ENCODE results near the gene GHITM.
"Not testable (repeated sequence)": the region's sequence is repeated elsewhere in the genome, so short reads cannot be mapped to it uniquely, and the experiment has no call there.

The GHITM gene

GRCh38 chr10:84176836-84177474 lies 37.6 kb downstream of the GHITM start:
- no peak for DNase-seq

GRCh38 chr10:84177541-84178141 lies 38.3 kb downstream of the GHITM start:
- no peak for DNase-seq

DNA sequence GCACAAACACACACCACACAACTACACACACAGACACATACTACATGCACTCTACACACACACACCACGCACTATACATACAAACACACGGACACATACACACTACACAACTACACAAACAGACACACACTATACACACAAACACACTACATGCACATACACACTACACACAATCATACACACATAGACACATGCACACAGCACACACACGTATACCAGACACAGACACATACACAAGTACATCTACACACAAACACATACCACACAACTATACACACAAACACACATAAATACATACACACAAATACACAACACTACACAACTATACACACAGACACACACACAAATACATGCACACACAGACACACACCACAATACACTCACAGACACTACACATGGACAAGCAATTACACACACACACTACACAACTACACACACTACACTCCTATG lies 38.9 kb downstream of the GHITM start:
- no peak for DNase-seq

- DNase-seq = peak; percentile 53
Measured at GRCh38 chr10:84179059-84179710, 39.9 kb downstream of the GHITM start.

GRCh38 chr10:84180386-84180785 lies 41.1 kb downstream of the GHITM start:
- not testable (repeated sequence) for DNase-seq

DNA sequence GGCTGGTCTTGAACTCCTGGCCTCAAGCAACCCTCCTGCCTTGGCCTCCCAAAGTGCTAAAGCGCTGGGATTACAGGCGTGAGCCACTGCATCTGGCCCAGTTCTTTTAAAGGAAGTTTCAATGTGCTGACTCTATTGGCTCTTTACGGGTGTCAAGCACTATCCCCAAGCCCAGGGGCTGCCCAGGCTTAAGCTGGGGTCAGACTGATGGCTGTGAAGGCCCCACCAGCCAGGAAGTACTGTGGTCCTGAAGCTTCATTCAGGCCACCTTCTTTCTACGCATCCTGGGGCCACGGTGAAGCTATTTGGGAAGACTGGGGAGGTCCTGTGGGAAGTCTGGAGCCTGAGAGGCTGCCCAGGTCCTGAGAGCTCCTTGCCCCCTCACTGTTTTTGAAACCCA lies 42.3 kb downstream of the GHITM start:
- DNase-seq = no peak

- no peak for DNase-seq
Measured at GRCh38 chr10:84184517-84184916, 45.2 kb downstream of the GHITM start.

DNA sequence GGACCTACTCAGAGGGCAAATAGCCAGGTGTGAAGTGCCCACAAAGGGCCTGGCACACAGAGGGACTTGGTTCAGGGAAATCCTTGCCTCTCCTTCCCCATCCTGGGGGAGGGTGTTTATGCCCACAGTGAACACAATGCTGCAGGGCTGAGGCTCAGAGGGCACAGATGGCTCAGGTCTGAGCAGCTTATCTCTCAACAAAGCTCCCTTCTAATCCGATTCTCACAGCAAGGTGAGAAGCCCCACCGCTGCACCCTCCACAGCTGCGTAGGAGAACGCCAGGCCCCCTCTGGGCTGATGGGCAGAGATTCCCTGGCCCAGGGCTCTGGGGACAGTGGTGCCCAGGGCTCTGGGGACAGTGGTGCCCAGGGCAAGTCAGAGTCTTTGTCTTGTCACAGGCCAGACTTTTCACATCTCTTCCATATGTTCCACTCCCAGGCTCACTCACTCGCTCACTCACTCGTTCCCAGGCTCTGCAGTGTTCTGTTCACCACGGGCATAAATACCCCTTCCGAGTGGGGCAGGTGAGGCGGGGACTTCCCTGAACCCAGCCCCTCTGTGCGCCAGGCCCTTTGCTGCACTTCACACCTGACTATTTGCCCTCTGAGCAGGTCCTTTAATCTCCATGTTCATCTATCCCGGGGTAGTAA lies 46.3 kb downstream of the GHITM start:
- no peak for DNase-seq

DNA sequence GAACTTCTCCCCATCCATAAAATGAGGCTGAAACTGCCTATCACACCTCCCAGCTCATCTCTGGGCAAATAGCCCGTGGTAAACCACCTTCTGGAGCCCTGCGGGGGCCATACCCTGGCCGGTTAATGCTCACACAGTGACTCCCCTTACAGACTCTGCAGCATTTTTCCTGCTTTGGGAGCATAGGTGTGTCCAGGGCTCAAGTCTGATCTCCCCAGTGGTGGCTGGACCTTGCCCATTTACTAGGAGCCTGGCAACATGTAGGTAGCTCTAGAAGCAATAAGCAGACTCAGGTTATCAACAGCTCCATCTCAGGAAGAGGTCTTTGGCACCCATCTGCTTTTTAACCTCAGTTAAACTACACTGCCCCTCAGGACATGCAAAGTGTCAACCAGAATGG lies 49.5 kb downstream of the GHITM start:
- DNase-seq = no peak

DNA sequence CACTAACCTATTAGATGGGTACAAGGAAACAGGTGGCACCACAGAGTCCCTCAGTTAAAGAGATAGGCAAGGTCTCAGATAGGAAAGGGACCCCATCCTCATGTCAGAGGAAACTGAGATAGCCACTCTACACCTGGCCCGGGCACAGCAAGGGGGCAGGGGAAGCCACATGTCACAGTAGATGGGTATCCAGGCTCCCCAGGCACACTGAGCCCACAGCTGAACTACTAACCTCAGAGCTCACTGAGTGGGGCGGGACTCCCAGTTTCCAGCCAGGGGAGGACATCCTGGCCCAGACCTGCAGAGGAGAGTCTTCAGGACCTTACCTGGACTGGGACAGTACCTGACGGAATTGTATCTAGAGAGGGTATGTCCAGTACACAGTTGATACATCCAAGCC lies 51.3 kb downstream of the GHITM start:
- DNase-seq = no peak

- no peak for DNase-seq
Measured at GRCh38 chr10:84191106-84191505, 51.8 kb downstream of the GHITM start.

DNA sequence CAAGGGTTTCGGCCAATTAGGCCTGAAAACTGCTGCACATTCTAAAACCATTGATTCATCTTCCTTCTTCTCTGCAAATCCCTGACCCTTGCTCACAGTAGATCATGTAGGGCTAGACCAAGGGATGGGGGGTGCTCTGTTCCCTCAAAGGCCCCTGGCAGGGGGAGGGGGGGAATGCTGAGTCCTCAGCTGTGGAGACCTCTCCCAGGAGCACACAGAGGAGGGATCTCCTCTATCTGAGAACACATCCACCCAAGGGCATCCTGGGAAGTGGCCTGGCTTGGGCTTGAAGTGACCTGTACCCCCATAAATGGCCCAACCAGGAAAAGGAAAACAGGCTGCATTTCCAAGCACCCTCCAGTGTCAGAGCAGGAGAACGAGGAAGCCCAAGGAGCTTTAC lies 54.0 kb downstream of the GHITM start:
- no peak for DNase-seq

GRCh38 chr10:84193846-84194423 lies 54.6 kb downstream of the GHITM start:
- DNase-seq = no peak

DNA sequence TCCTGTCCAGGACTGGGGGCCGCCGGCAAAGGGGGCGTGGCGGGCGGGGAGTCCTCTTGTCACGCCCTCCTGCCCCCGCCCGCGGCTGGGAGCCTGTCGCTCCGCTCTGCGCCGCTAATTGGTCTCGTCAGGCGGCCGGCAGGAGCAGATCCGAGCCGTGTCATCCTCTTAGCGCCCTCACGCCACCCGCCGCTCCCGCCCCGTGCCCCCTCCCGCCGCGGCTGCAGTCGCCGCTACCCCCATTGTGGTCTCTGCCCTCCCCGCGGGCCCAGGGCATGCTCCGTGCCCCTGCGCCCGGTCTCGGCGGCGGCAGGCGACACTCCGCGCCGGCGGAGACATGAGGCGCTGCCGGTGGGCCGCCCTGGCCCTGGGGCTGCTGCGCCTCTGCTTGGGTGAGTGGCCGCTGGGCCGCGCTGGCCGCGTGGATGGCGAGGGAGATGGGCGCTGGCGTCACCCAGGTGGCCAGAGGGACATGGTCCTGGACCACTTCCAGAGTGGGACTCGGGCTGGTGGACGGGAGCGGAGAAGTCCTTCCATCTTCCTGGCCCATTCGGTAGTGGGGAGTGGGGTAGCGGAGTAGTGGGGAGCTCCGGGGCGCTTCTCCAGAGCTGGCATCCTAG lies 55.2 kb downstream of the GHITM start, which contains the start of gene CDHR1:
TSS of gene CDHR1 (plus strand) at position 114 of the 620 bp plus-strand sequence. CDS start at position 338, 224 bp downstream.
- no peak for DNase-seq

DNA sequence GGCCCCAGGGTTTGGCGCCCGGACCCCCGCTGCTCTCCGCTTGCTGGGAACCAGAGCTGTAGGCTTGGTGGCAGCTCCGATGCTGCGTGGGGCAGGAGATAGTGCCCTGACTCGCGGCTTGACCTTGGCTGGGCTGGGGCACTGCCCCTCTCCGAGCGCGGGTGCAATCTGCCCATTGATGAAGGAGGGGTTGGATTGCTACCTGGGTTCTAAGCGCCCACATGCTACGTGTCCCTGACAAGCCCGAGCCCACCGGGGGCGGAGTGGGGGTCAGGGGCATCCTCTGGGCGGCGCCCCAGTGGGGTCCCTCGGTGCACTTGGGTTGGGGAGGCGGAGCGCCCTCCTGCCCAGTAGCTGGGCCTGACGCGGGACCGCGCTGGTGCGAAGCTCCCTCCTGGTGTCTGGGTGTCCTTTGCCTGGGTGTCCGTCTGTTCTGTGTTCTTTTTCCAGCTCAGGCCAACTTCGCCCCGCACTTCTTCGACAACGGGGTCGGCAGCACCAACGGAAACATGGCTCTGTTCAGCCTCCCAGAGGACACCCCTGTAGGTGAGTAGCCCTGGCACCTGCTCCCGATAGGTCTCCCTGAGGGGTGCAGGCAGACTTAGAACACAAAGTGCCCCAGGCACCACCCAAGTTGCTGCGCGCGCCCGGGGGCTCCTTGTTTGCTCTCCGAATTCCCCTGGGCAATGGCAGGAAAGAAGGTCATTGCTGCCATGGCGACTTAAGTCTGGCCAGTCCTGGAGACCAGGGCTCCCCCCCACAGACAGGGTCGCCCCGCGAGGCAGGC lies 55.9 kb downstream of the GHITM start:
- no peak for DNase-seq

DNA sequence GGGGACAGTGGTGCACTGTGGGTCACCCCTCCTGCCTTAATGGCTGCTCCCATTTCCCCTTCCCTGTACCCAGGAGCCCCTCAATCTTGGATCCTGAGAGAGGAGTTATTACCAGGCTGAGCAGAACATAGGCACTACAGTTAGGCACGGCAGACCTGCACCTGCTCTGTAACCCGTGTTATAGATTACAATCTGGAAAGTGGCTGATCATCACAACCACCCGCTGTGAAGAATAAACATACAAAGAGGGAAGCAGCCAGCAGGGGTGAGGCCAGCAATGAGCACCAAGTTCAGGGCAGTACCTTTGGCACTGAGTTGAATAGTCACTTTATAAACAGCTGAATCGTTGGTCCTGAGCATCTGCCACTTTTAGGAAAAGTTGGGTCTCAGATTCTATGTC lies 56.8 kb downstream of the GHITM start:
- DNase-seq = no peak

DNA sequence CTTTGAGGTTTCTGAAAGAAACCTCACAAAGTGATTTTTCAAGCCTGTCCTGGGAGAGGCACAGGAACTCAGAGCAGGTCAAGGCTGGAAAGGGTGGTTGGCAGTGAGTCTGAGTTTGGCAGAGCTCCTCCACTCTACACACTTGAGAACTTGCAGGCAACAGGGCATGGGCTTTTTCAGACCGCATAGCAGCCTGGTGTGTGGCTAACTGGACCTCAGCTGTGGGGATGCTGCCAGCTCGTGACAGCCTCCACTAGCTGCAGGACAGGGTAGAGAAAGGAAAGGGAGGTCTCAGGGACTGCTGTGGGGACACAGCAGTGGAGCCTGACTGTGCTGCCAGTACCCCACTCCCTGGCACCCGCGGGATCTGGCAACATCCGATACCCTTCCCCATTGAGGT lies 57.6 kb downstream of the GHITM start:
- no peak for DNase-seq

- DNase-seq = no peak
Measured at GRCh38 chr10:84197643-84198042, 58.3 kb downstream of the GHITM start.

DNA sequence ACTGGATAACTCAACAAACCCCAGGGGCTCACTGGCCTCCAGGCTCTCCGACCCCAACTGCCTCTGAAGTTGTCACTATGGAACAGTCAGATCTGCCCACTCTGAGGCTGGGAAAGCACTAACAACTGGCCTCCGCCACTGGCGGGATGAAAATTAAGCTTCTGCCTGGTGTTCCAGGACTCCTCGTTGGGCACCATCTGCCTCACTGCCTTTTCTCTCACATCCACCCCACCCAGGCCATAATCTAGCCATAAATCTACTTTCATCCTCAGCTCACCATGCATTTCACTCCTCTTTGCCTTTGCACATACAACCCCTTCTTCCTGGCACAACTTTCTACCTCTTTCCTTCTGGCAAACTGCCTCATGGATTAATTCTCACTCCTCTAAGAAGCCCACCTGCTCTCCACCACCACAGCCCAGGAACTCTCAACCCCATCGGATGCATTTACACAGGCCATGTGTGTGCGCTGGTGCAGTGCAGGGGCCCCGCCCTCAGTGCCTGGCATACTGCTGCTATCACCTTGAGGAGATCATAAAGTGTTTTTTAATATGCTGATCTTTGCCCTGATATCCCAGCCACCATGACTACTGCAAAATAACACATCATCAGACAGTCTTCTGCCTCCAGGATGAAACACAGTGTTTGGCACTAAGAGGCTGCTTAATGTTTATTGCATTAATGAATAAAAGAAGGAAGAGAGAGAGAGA lies 59.1 kb downstream of the GHITM start:
- no peak for DNase-seq

DNA sequence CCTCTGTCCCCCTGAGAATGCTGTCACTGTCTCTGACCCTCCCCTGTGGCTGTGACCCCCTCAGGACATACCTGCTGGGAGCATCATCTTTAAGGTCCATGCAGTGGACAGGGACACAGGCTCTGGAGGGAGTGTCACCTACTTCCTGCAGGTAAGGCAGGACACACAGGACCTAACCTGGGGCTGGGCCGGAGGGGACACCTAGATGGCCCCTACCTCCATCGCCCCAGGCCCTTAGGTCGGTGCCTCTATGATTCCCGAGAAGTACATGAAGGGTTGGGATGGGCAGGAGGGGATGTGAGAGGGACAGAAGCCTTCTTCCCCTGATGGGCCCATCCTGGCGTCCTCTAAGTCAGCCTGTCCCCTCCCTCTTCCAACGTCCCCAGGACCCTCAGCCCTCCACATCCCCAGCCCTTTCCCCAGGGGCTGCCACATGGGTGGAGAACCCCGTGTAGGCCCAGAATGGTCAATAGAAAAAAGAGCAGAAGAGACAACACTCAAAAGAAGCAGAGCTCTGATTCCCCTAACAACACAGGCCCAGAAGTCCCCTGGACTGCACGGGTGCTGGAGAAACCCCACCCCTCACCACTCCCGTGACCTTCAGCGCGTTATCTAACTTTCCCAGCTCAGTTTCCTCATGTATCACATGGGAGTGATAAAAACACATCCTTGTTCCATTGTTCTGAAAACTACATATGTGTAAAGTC lies 61.4 kb downstream of the GHITM start:
- DNase-seq = no peak

- DNase-seq = no peak
Measured at GRCh38 chr10:84201244-84201606, 61.9 kb downstream of the GHITM start.

All from HCEC 1CT (cell line).